Mucosa of stomach (tissue), 1 donor: Measurements from ENCODE around the gene RELCH.

ENCODE experiments used
- H3K27me3 ChIP-seq: one replicate; pipeline ENCODE4 v1.7.0; 2013; ENCODE audit warnings: mild to moderate bottlenecking, low read length; ENCODE audit not compliant: control insufficient read depth, insufficient read depth
- H3K36me3 ChIP-seq: one replicate; pipeline ENCODE4 v1.7.0; 2013; ENCODE audit warnings: low read length; ENCODE audit not compliant: control insufficient read depth, insufficient read depth
- H3K4me1 ChIP-seq: one replicate; pipeline ENCODE4 v1.7.0; 2013; ENCODE audit warnings: mild to moderate bottlenecking, low read length; ENCODE audit not compliant: control insufficient read depth, insufficient read depth
- H3K4me3 ChIP-seq: one replicate; pipeline ENCODE4 v1.7.0; 2013; ENCODE audit warnings: low read length
- H3K9ac ChIP-seq: one replicate; pipeline ENCODE4 v1.7.0; 2013; ENCODE audit warnings: mild to moderate bottlenecking, low read length, moderate library complexity
- H3K9me3 ChIP-seq: one replicate; pipeline ENCODE4 v1.7.0; 2013; ENCODE audit warnings: mild to moderate bottlenecking, low read length, moderate library complexity; ENCODE audit not compliant: control insufficient read depth
- donor health status: Pancreatic carcinoma.

The RELCH gene

GRCh38 chr18:62300359-62300963, 113.4 kb downstream of the RELCH start:
- Histone ChIP-seq H3K4me1 (no peaks in the 10 kb centered on the region), H3K9me3 (no peaks in the 10 kb centered on the region), H3K27me3 (no peaks in the 10 kb centered on the region), H3K4me3 (no peak overlapping the region), H3K36me3 (no peaks in the 10 kb centered on the region), H3K9ac (no peak overlapping the region)

GRCh38 chr18:62301322-62301721, 114.3 kb downstream of the RELCH start:
- no peaks in the 10 kb centered on the region for H3K9me3 ChIP-seq
- no peaks in the 10 kb centered on the region for H3K4me1 ChIP-seq
- H3K36me3 ChIP-seq, result no peaks in the 10 kb centered on the region
- no peak overlapping the region for H3K9ac ChIP-seq
- H3K27me3 ChIP-seq, result no peaks in the 10 kb centered on the region
- H3K4me3 ChIP-seq, result no peak overlapping the region

GRCh38 chr18:62312851-62313250, 125.8 kb downstream of the RELCH start:
- H3K36me3 ChIP-seq, result no peaks in the 10 kb centered on the region
- H3K27me3 ChIP-seq, result no peaks in the 10 kb centered on the region

GRCh38 chr18:62318228-62319180, 131.4 kb downstream of the RELCH start:
- Histone ChIP-seq H3K27me3 (no peaks in the 10 kb centered on the region), H3K9me3 (no peaks in the 10 kb centered on the region), H3K36me3 (no peaks in the 10 kb centered on the region), H3K4me3 (no peak overlapping the region), H3K4me1 (peaks cover 1% of the 10 kb centered on the region), H3K9ac (no peak overlapping the region)

More at GRCh38 chr18:62312851-62313250, 125.8 kb downstream of the RELCH start:
- no peak overlapping the region for H3K4me3 ChIP-seq
- no peaks in the 10 kb centered on the region for H3K4me1 ChIP-seq
- H3K9me3 ChIP-seq, result no peaks in the 10 kb centered on the region
- H3K9ac ChIP-seq, result no peak overlapping the region

GRCh38 chr18:62321201-62321600, 134.1 kb downstream of the RELCH start:
- Histone ChIP-seq H3K9me3 (no peaks in the 10 kb centered on the region), H3K4me3 (no peak overlapping the region), H3K9ac (no peak overlapping the region), H3K36me3 (no peaks in the 10 kb centered on the region), H3K4me1 (peaks cover 11% of the 10 kb centered on the region), H3K27me3 (peaks cover 9% of the 10 kb centered on the region)

- no peak overlapping the region for H3K4me3 ChIP-seq
- H3K27me3 ChIP-seq, result peaks cover 22% of the 10 kb centered on the region
- H3K4me1 ChIP-seq, result peaks cover 31% of the 10 kb centered on the region
- no peaks in the 10 kb centered on the region for H3K36me3 ChIP-seq
- H3K9ac ChIP-seq, result no peak overlapping the region
- H3K9me3 ChIP-seq, result no peaks in the 10 kb centered on the region
Observed at GRCh38 chr18:62323483-62324180, 136.6 kb downstream of the RELCH start.

- H3K4me3 ChIP-seq, result no peak overlapping the region
- H3K27me3 ChIP-seq, result peaks cover 24% of the 10 kb centered on the region
- peaks cover 37% of the 10 kb centered on the region for H3K4me1 ChIP-seq
- H3K9me3 ChIP-seq, result no peaks in the 10 kb centered on the region
- H3K36me3 ChIP-seq, result no peaks in the 10 kb centered on the region
- peak overlapping the region; percentile 4 for H3K9ac ChIP-seq
Observed at GRCh38 chr18:62324181-62324828, 137.2 kb downstream of the RELCH start.

GRCh38 chr18:62324917-62325805, 138.1 kb downstream of the RELCH start, which contains the start of gene TNFRSF11A:
TSS of gene TNFRSF11A (plus strand) at chr18:62325310. CDS start at chr18:62325353, 43 bp downstream.
- H3K4me3 ChIP-seq, result peak within 1 kb of the TSS; percentile 25
- H3K9me3 ChIP-seq, result no peaks in the 10 kb centered on the region
- H3K27me3 ChIP-seq, result peaks cover 24% of the 10 kb centered on the region
- peaks cover 46% of the 10 kb centered on the region for H3K4me1 ChIP-seq
- H3K36me3 ChIP-seq, result no peaks in the 10 kb centered on the region
- peak within 1 kb of the TSS; percentile 75 for H3K9ac ChIP-seq

GRCh38 chr18:62325806-62326645, 139.0 kb downstream of the RELCH start:
- Histone ChIP-seq H3K9me3 (no peaks in the 10 kb centered on the region), H3K27me3 (peaks cover 24% of the 10 kb centered on the region), H3K9ac (peak overlapping the region; percentile 75), H3K4me1 (peaks cover 54% of the 10 kb centered on the region), H3K36me3 (no peaks in the 10 kb centered on the region), H3K4me3 (peak overlapping the region; percentile 25)

- Histone ChIP-seq H3K9ac (no peak overlapping the region), H3K27me3 (peaks cover 24% of the 10 kb centered on the region), H3K4me3 (no peak overlapping the region), H3K4me1 (peaks cover 59% of the 10 kb centered on the region), H3K36me3 (no peaks in the 10 kb centered on the region), H3K9me3 (no peaks in the 10 kb centered on the region)
Observed at GRCh38 chr18:62326646-62327348, 139.7 kb downstream of the RELCH start.
